Mucosa of stomach (tissue), 1 donor: ENCODE results near the gene ATP8A2.

ENCODE experiments used
- H3K27me3 ChIP-seq: one replicate; pipeline ENCODE4 v1.7.0; 2013; ENCODE audit warnings: mild to moderate bottlenecking, low read length; ENCODE audit not compliant: control insufficient read depth, insufficient read depth
- H3K36me3 ChIP-seq: one replicate; pipeline ENCODE4 v1.7.0; 2013; ENCODE audit warnings: low read length; ENCODE audit not compliant: control insufficient read depth, insufficient read depth
- H3K4me1 ChIP-seq: one replicate; pipeline ENCODE4 v1.7.0; 2013; ENCODE audit warnings: mild to moderate bottlenecking, low read length; ENCODE audit not compliant: control insufficient read depth, insufficient read depth
- H3K4me3 ChIP-seq: one replicate; pipeline ENCODE4 v1.7.0; 2013; ENCODE audit warnings: low read length
- H3K9ac ChIP-seq: one replicate; pipeline ENCODE4 v1.7.0; 2013; ENCODE audit warnings: mild to moderate bottlenecking, low read length, moderate library complexity
- H3K9me3 ChIP-seq: one replicate; pipeline ENCODE4 v1.7.0; 2013; ENCODE audit warnings: mild to moderate bottlenecking, low read length, moderate library complexity; ENCODE audit not compliant: control insufficient read depth
- donor health status: Pancreatic carcinoma.

ATP8A2 gene

GRCh38 chr13:25683662-25684370 is 312.0 kb downstream of the ATP8A2 start:
- Histone ChIP-seq H3K27me3 (no peaks in the 10 kb centered on the region), H3K36me3 (no peaks in the 10 kb centered on the region), H3K9me3 (no peaks in the 10 kb centered on the region), H3K4me3 (no peak overlapping the region), H3K4me1 (peaks cover 46% of the 10 kb centered on the region), H3K9ac (no peak overlapping the region)

- no peaks in the 10 kb centered on the region for H3K36me3 ChIP-seq
- no peaks in the 10 kb centered on the region for H3K9me3 ChIP-seq
- H3K9ac ChIP-seq, result no peak overlapping the region
- no peak overlapping the region for H3K4me3 ChIP-seq
- no peaks in the 10 kb centered on the region for H3K27me3 ChIP-seq
- H3K4me1 ChIP-seq, result peaks cover 49% of the 10 kb centered on the region
Observed at GRCh38 chr13:25684491-25684890, 312.7 kb downstream of the ATP8A2 start.

GRCh38 chr13:25686831-25687470 is 315.2 kb downstream of the ATP8A2 start:
- Histone ChIP-seq H3K27me3 (no peaks in the 10 kb centered on the region), H3K9me3 (no peaks in the 10 kb centered on the region), H3K9ac (no peak overlapping the region)

GRCh38 chr13:25687471-25688225 is 315.9 kb downstream of the ATP8A2 start:
- Histone ChIP-seq H3K9ac (no peak overlapping the region), H3K9me3 (no peaks in the 10 kb centered on the region), H3K36me3 (no peaks in the 10 kb centered on the region), H3K4me3 (no peak overlapping the region), H3K27me3 (no peaks in the 10 kb centered on the region), H3K4me1 (peaks cover 49% of the 10 kb centered on the region)

More at GRCh38 chr13:25686831-25687470, 315.2 kb downstream of the ATP8A2 start:
- Histone ChIP-seq H3K4me1 (peaks cover 49% of the 10 kb centered on the region), H3K36me3 (no peaks in the 10 kb centered on the region), H3K4me3 (no peak overlapping the region)

GRCh38 chr13:25688536-25688935 is 316.8 kb downstream of the ATP8A2 start:
- H3K4me1 ChIP-seq, result peaks cover 49% of the 10 kb centered on the region
- no peaks in the 10 kb centered on the region for H3K9me3 ChIP-seq
- no peak overlapping the region for H3K9ac ChIP-seq
- H3K4me3 ChIP-seq, result no peak overlapping the region
- H3K36me3 ChIP-seq, result no peaks in the 10 kb centered on the region
- H3K27me3 ChIP-seq, result no peaks in the 10 kb centered on the region

DNA sequence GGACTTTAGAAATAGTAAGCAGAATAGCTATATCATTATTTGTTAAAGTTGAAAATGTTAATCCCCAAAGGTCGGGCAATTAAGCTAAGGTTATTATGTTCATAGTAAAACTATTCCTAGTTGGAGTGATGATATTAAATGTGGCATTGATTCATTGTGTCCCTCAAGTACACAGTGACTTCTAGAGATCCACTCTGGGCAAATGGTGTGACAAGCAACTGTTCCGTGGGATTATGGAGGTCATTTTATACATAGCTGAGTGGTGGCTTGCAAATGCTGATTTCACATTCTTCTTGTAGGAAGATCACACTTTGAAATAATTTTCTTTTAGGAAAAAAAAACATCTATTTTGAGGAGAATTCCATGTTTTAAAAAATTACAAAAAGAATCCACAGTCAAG is 317.8 kb downstream of the ATP8A2 start:
- H3K36me3 ChIP-seq, result no peaks in the 10 kb centered on the region
- H3K9ac ChIP-seq, result no peak overlapping the region
- no peaks in the 10 kb centered on the region for H3K9me3 ChIP-seq
- H3K27me3 ChIP-seq, result no peaks in the 10 kb centered on the region
- H3K4me3 ChIP-seq, result no peak overlapping the region
- peaks cover 43% of the 10 kb centered on the region for H3K4me1 ChIP-seq

GRCh38 chr13:25690582-25690981 is 318.8 kb downstream of the ATP8A2 start:
- H3K4me1 ChIP-seq, result peaks cover 33% of the 10 kb centered on the region
- H3K27me3 ChIP-seq, result no peaks in the 10 kb centered on the region
- H3K4me3 ChIP-seq, result no peak overlapping the region
- no peaks in the 10 kb centered on the region for H3K36me3 ChIP-seq
- no peak overlapping the region for H3K9ac ChIP-seq
- H3K9me3 ChIP-seq, result no peaks in the 10 kb centered on the region

DNA sequence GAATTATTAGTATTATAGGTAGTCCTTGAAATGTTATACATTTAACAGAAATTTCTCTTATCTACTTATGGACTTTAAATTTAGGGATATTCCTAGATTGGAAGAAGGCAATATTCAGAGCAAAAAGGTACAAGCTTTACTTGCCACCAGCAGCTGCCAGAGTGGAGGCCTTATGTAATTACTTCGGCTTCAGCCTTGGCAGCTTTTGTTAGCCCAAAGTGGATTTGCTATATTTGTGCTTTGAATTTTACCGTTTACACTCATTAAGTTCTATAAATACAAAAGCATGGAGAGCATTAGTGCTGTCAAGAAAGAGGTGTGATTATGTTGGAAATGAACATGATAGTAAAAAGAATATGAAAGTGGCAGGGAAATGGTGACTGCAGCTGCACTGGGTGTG is 319.9 kb downstream of the ATP8A2 start:
- H3K27me3 ChIP-seq, result no peaks in the 10 kb centered on the region
- no peak overlapping the region for H3K4me3 ChIP-seq
- no peak overlapping the region for H3K9ac ChIP-seq
- H3K36me3 ChIP-seq, result no peaks in the 10 kb centered on the region
- peaks cover 25% of the 10 kb centered on the region for H3K4me1 ChIP-seq
- no peaks in the 10 kb centered on the region for H3K9me3 ChIP-seq

DNA sequence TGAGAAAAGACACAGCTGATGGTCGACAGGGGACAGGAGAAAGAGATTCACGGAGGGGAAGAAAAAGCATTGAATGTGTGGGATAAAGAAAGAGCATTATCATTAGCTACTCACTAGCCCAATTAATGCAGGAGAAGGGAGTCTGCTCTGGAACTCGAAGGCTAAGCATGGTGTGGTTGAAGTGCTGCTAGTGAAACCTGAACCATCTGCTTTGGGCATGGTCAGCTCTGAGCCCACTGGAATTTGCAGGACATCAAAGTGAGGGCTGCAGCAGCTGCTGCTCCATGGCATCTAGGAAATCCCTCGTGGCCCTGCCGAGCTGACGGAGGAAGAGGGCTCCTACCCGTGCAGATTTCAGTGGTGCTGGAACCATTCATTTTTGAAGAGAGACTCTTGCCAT is 320.3 kb downstream of the ATP8A2 start:
- Histone ChIP-seq H3K4me1 (peaks cover 20% of the 10 kb centered on the region), H3K4me3 (no peak overlapping the region), H3K9ac (no peak overlapping the region), H3K36me3 (no peaks in the 10 kb centered on the region), H3K9me3 (no peaks in the 10 kb centered on the region), H3K27me3 (no peaks in the 10 kb centered on the region)

DNA sequence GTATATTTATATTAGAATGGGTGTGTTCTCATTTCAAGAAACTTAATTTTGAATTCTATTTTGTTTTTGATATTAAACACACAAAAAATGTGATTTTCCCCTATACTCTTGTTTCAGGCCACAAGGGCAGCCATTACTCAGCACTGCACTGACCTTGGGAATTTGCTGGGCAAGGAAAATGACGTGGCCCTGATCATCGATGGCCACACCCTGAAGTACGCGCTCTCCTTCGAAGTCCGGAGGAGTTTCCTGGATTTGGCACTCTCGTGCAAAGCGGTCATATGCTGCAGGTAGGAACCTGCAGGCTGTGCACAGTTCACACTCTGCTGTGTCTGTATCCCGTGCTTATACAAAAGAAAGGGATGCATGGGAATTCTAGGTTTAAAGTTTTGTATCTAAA is 327.3 kb downstream of the ATP8A2 start:
- Histone ChIP-seq H3K9me3 (no peaks in the 10 kb centered on the region), H3K9ac (no peak overlapping the region), H3K27me3 (no peaks in the 10 kb centered on the region), H3K36me3 (no peaks in the 10 kb centered on the region), H3K4me1 (no peaks in the 10 kb centered on the region), H3K4me3 (no peak overlapping the region)

GRCh38 chr13:25699600-25699999 is 327.8 kb downstream of the ATP8A2 start:
- Histone ChIP-seq H3K36me3 (no peaks in the 10 kb centered on the region), H3K27me3 (no peaks in the 10 kb centered on the region), H3K9me3 (no peaks in the 10 kb centered on the region), H3K9ac (no peak overlapping the region), H3K4me3 (no peak overlapping the region), H3K4me1 (no peaks in the 10 kb centered on the region)

GRCh38 chr13:25701304-25701703 is 329.5 kb downstream of the ATP8A2 start:
- Histone ChIP-seq H3K9ac (no peak overlapping the region), H3K27me3 (no peaks in the 10 kb centered on the region), H3K4me1 (no peaks in the 10 kb centered on the region), H3K9me3 (no peaks in the 10 kb centered on the region), H3K36me3 (no peaks in the 10 kb centered on the region), H3K4me3 (no peak overlapping the region)
